GM18517 (cell line): ENCODE data around the gene NFIA.

Source experiments
- ATAC-seq: cut with Tn5 transposase; IDR thresholded peaks from one replicate; pipeline ENCODE4 v1.9.1; 2021; ENCODE audit warnings: mild to moderate bottlenecking, moderate library complexity; ENCODE audit not compliant: unreplicated experiment

Gene NFIA

DNA sequence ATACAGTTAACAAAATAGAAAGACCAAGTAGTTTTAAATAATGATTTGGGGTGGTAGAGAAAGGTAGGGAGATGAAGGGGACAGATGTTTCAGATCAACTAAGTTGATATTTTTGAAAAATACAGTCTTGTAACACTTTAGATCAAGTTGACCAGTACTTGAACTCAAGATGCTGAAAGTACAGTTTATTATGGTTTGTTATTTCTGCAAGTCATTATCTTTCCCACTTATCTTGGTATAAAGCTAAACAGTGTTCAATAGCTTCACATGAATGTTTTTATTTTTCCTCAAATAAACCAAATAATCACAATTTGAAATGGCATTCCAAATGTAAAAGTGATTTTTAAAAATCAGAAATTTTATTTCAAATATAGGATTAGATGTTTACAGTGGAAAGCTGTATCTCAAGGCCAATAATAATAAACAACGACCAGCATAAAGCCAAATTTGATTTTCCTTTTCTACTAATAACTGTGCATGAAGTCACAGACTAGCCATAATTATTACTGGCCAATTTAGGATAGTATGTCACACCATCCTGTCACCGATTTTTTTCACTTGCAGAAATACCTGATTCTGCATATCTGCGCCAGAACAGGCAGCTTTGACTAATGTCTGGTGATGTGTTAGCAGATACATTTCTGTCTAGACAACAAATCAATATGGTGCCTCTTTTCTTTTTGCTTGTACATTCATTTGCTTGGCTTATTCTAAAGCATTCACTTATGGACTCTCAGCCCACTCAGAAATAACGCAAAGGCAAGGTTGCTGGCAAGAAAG, 322.4 kb downstream of the NFIA start:
- no peak for ATAC-seq

- no peak for ATAC-seq
These were observed 324.1 kb downstream of the NFIA start for GRCh38 chr1:61406467-61406866.

DNA sequence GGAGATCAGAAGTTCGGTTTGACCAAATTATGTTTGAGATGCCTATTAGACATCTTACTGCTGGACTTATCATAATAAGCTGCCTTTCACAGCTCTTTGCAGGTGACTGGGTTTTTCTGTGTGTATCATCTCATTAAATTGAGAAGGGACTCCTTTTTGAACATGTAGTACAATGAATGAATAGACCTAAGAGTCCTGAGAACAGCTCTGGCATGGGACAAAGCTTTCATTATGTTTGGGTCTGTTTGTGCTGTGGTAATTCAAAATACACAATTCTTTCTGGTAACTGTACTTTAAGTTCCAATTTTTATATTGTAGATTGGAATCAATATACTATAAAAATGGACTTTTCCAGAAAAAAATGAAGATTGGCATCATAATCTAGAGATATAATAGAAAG, 330.2 kb downstream of the NFIA start:
- no peak for ATAC-seq

- ATAC-seq, result no peak
These were observed 336.8 kb downstream of the NFIA start for GRCh38 chr1:61419196-61419595.

- no peak for ATAC-seq
These were observed 337.3 kb downstream of the NFIA start for GRCh38 chr1:61419657-61420056.

GRCh38 chr1:61420243-61420642, 337.9 kb downstream of the NFIA start:
- ATAC-seq, result no peak

GRCh38 chr1:61420909-61421835, 338.8 kb downstream of the NFIA start:
- no peak for ATAC-seq

GRCh38 chr1:61423643-61424042, 341.3 kb downstream of the NFIA start:
- ATAC-seq, result no peak

- ATAC-seq, result no peak
These were observed 342.0 kb downstream of the NFIA start for GRCh38 chr1:61424382-61424781.

DNA sequence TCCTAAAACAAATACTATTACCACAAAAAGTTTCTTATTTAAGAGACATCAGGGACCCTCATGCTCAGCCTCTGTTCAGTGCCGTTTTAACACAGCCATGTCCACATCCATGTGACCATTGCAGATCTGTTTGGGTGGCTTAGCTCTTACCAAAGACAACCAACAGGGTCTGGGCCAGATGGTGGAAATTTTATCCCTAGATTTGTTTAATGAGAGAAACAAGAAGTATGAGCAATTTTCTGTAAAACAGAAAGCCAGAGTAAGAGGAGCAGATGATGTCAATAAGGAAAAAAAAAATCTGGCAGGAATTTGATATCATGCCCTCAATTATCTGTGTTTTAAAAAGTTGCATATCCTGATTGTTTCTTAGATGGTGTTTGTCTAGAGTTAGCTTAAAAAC, 342.7 kb downstream of the NFIA start:
- no peak for ATAC-seq

- ATAC-seq, result no peak
These were observed 343.9 kb downstream of the NFIA start for GRCh38 chr1:61426254-61426653.

DNA sequence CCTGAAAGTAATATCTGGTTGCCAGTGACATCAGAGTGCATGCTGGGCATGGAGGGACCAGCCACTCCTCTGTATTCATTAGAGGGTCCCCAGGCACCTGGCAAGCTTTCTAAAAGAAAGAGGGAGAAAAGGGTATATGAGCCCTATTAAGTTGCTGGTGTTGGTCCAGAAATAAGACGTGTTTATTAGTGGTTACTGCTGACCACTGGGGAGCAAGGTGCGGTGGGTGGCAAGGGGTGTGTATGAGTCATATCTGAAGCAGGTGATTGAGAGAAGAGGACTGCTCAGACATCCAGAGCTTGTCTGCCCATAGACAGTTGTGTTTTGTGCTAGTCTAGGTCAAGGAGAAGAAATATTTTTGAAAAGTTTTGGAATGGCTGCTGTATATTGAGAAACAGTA, 344.5 kb downstream of the NFIA start:
- ATAC-seq, result no peak

GRCh38 chr1:61427510-61427909, 345.1 kb downstream of the NFIA start:
- ATAC-seq, result no peak

DNA sequence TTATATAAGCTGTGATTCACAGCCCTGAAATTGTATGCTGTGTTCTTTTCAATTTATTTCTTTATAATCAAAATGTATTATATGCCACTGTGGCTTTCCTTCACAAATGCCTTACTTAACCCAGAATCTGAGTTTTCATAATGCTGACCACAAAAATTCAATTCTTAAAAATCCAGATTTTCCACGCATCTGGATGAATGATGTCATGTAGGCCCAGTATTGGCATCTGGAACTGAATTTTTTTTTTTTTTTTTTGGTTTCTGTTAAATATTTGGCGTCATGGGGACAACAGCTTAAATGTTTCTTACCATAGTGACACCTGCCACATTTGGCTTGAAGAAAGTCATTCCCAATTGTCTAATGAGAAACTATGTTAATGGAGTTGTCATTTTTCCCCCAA, 345.8 kb downstream of the NFIA start:
- no peak for ATAC-seq

- ATAC-seq, result no peak
These were observed 350.4 kb downstream of the NFIA start for GRCh38 chr1:61432616-61433388.

DNA sequence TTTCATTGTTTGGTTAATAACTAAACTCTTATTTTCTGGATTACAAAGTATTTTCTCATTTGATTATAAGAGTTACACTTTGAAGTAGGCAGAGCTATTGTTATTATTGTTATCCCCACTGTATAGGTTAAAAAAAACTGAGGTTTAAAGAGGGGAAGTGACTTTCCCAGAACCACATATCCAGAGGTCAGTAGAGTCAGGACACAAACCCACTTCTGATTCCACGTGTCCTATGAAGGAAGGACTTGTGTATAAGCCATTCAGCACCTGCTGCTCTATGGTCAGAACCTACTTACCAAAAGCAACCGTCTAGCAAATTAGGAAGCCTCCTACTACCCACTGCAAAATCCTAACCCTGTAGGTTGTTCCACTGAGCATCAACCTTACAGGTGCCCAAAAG, 351.3 kb downstream of the NFIA start:
- no peak for ATAC-seq

DNA sequence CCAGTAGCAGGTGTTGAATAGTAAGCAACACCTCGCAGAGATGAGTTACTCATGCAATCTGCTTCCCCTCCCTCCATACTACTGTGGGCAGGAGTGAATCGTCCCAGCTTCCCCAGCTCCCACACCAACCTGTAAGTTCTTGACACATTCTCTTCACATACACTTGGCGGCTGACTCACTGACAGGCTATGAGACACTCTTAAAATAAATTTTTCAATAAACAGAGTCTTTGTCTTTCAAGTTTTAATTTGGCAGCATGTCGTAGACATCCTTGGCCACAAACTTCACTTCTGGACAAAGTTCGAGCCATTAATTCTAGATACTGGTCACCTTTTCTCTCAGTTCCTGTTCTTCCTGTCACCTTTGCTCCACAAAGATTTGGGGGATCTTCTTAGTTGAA, 351.9 kb downstream of the NFIA start:
- no peak for ATAC-seq

DNA sequence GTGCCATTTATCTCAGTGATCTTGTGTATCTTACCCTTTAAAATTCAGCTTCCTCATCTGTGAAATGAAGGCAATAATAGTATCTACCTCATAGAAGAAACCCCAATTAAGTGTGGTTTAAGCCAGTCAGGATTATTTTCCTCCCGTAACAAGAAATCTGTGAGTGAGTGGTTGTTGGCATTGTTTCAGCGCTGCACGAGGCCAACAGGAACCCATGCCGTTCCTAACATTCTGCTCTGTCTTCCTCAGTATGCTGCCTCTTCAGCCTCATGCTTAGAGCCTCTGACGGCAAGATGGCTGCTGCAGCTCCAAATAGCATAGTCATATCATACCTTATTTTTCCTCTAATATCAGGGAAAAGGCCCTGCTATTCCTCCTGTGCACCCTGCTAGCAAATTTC, 352.9 kb downstream of the NFIA start:
- ATAC-seq, result no peak

- ATAC-seq, result no peak
These were observed 353.7 kb downstream of the NFIA start for GRCh38 chr1:61436016-61436415.

DNA sequence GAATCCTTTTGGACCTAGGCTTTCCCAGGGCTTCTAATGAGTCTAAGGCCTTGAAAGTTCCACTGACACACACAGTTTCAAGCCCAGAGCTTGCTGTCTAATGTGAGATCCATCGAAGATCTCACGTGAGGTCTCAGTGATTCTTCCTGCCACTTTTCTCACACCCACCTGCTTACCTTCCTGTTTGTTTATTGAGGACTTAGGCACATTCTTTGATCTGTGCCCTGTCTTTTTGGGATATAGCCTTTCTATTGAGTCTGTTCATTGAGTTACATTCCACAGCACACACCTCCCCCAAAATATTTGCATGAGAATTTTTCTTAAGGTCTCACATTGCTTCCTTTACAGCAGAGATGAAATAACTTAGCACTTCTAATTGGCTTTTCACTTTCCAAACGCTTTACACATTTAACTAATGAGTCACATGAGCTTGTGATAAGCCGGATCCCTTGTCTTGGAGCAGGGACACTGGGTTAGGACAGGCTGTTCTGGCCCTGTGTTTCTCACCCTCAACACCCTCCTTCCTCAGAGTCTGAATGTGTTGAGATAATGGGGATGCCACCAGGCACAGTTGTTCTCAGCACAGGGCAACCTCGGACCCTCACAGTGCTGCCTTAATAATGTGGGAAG, 354.2 kb downstream of the NFIA start:
- ATAC-seq, result no peak

GRCh38 chr1:61439234-61439633, 356.9 kb downstream of the NFIA start:
- no peak for ATAC-seq
